ENCODE data around the gene MRPL40.
"Not testable (repeated sequence)": the region's sequence is repeated elsewhere in the genome, so short reads cannot be mapped to it uniquely, and the experiment has no call there.

GRCh38 chr22:19445279-19445982 lies 13.1 kb downstream of the MRPL40 start:
- TF ChIP-seq, protein P1, sequence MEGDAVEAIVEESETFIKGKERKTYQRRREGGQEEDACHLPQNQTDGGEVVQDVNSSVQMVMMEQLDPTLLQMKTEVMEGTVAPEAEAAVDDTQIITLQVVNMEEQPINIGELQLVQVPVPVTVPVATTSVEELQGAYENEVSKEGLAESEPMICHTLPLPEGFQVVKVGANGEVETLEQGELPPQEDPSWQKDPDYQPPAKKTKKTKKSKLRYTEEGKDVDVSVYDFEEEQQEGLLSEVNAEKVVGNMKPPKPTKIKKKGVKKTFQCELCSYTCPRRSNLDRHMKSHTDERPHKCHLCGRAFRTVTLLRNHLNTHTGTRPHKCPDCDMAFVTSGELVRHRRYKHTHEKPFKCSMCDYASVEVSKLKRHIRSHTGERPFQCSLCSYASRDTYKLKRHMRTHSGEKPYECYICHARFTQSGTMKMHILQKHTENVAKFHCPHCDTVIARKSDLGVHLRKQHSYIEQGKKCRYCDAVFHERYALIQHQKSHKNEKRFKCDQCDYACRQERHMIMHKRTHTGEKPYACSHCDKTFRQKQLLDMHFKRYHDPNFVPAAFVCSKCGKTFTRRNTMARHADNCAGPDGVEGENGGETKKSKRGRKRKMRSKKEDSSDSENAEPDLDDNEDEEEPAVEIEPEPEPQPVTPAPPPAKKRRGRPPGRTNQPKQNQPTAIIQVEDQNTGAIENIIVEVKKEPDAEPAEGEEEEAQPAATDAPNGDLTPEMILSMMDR (IDR thresholded peaks at IDR 0.05; ENCODE audit: poor library complexity), result not testable (repeated sequence)
- TF ChIP-seq EZH2 (IDR thresholded peaks at IDR 0.05; ENCODE audit: borderline replicate concordance), result not testable (repeated sequence)
